IMR-90 (cell line): ENCODE results near the gene LRRC19. TPM values are rescaled to one million over a fixed set of nuclear protein-coding genes. Genes with fewer than 3 reads are reported as not detected.
A peak's percentile ranks its signal among the peaks of the same experiment; 100 is the strongest.

Experiments used
- ATAC-seq: fragments of 200-7000 bp; cut with Tn5 transposase; 2 replicates; pipeline ENCODE4 v1.9.1; 2020; ENCODE audit warnings: low read depth, mild to moderate bottlenecking, moderate library complexity
- BruUV-seq: library from RNA; stranded (reverse); fragments of 400-500 nt; replicated peaks from 2 replicates; lab custom pipeline; 2021; lab: Mats Ljungman, UMichigan
- CTCF ChIA-PET: fragments of 300-600 bp; formaldehyde crosslinking; extraction: SDS; loops from one replicate; lab custom pipeline; 2021; ENCODE audit warnings: antibody characterized with exemption; lab: Yijun Ruan, JAX
- POLR2A ChIA-PET: fragments of 300-600 bp; sonication (Branson Sonifier 250); formaldehyde crosslinking; loops from one replicate; lab custom pipeline; 2022; ENCODE audit warnings: antibody characterized with exemption; ENCODE audit not compliant: unreplicated experiment; lab: Charles Lee
- DNase-seq: peaks from one replicate; pipeline ENCODE4 v3.0.0; 2013
- H2AFZ ChIP-seq: replicated peaks from 2 replicates; pipeline ENCODE3; 2013; ENCODE audit warnings: low read length, mild to moderate bottlenecking; ENCODE audit not compliant: poor library complexity
- H2AK5ac ChIP-seq: 2 replicates; pipeline ENCODE4 v1.6.1; 2013; ENCODE audit warnings: low read depth, low read length, inconsistent platforms
- H2AK9ac ChIP-seq: replicated peaks from 2 replicates; pipeline ENCODE3; 2013; ENCODE audit warnings: mild to moderate bottlenecking, low read depth, low read length, moderate library complexity; ENCODE audit not compliant: poor library complexity
- H2BK120ac ChIP-seq: 2 replicates; pipeline ENCODE4 v1.6.1; 2013; ENCODE audit warnings: low read depth, low read length, inconsistent platforms
- H2BK15ac ChIP-seq: 3 replicates; pipeline ENCODE4 v1.6.1; 2013; ENCODE audit warnings: low read depth, low read length, inconsistent platforms
- H2BK20ac ChIP-seq: 2 replicates; pipeline ENCODE4 v1.6.1; 2013; ENCODE audit warnings: low read depth, mild to moderate bottlenecking, inconsistent platforms, low read length, moderate library complexity
- H2BK5ac ChIP-seq: 2 replicates; pipeline ENCODE4 v1.6.1; 2013; ENCODE audit warnings: mild to moderate bottlenecking, low read depth, low read length, inconsistent platforms; ENCODE audit not compliant: poor library complexity, severe bottlenecking
- H3K14ac ChIP-seq: replicated peaks from 2 replicates; pipeline ENCODE4 v1.6.1; 2013; ENCODE audit warnings: low read depth, low read length, inconsistent platforms
- H3K18ac ChIP-seq: 2 replicates; pipeline ENCODE4 v1.6.1; 2013; ENCODE audit warnings: low read depth, low read length, control low read depth
- H3K23ac ChIP-seq: 2 replicates; pipeline ENCODE4 v1.6.1; 2013; ENCODE audit warnings: low read depth, low read length, inconsistent platforms
- H3K27ac ChIP-seq: 2 replicates; pipeline ENCODE4 v1.5.1; 2013; ENCODE audit warnings: mild to moderate bottlenecking, control low read depth, low read length; ENCODE audit not compliant: insufficient read depth
- H3K27me3 ChIP-seq: 2 replicates; pipeline ENCODE4 v1.6.1; 2013; ENCODE audit warnings: low read length; ENCODE audit not compliant: control insufficient read depth, insufficient read depth
- H3K36me3 ChIP-seq: 2 replicates; pipeline ENCODE4 v1.6.1; 2013; ENCODE audit warnings: low read length, mixed read lengths; ENCODE audit not compliant: control insufficient read depth, insufficient read depth
- H3K4ac ChIP-seq: 2 replicates; pipeline ENCODE4 v1.6.1; 2013; ENCODE audit warnings: low read depth, low read length, inconsistent platforms
- H3K4me1 ChIP-seq: 2 replicates; pipeline ENCODE4 v1.6.1; 2013; ENCODE audit warnings: low read length, mixed read lengths; ENCODE audit not compliant: control insufficient read depth, insufficient read depth
- H3K4me2 ChIP-seq: 2 replicates; pipeline ENCODE4 v1.6.1; 2013; ENCODE audit warnings: low read depth, mild to moderate bottlenecking, control low read depth, low read length, moderate library complexity
- H3K4me3 ChIP-seq: 2 replicates; pipeline ENCODE4 v1.5.1; 2013; ENCODE audit warnings: low read depth, mild to moderate bottlenecking, control low read depth, low read length, moderate library complexity; ENCODE audit not compliant: insufficient read depth
- H3K56ac ChIP-seq: 2 replicates; pipeline ENCODE4 v1.6.1; 2013; ENCODE audit warnings: low read length, inconsistent platforms; ENCODE audit not compliant: insufficient read depth; ENCODE audit errors: extremely low read depth
- H3K79me1 ChIP-seq, 2 experiments: 2 replicates each; pipeline ENCODE4 v1.6.1; 2013; ENCODE audit warnings: low read length in 2 of 2, inconsistent platforms in 1 of 2, low read depth in 1 of 2
- H3K9ac ChIP-seq: 2 replicates; pipeline ENCODE4 v1.6.1; 2013; ENCODE audit warnings: low read depth, low read length, control low read depth
- H3K9me1 ChIP-seq: 2 replicates; pipeline ENCODE4 v1.6.1; 2013; ENCODE audit warnings: low read length, inconsistent platforms; ENCODE audit not compliant: insufficient read depth
- H3K9me3 ChIP-seq: 2 replicates; pipeline ENCODE4 v1.6.1; 2013; ENCODE audit warnings: low read length; ENCODE audit not compliant: control insufficient read depth, insufficient read depth
- H4K20me1 ChIP-seq: 2 replicates; pipeline ENCODE4 v1.6.1; 2013; ENCODE audit warnings: low read length, inconsistent platforms; ENCODE audit not compliant: insufficient read depth
- H4K5ac ChIP-seq: 2 replicates; pipeline ENCODE4 v1.6.1; 2013; ENCODE audit warnings: mild to moderate bottlenecking, low read depth, low read length, control low read depth
- H4K8ac ChIP-seq, 2 experiments: 2 replicates each; pipeline ENCODE4 v1.6.1; 2013; ENCODE audit warnings: low read depth in 2 of 2, low read length in 2 of 2, control low read depth in 1 of 2, inconsistent platforms in 1 of 2
- H4K91ac ChIP-seq: 2 replicates; pipeline ENCODE4 v1.6.1; 2013; ENCODE audit warnings: low read depth, low read length, inconsistent platforms; ENCODE audit not compliant: insufficient read depth
- BHLHE40 ChIP-seq: fragments of 150-350 bp; IDR thresholded peaks from 2 replicates; pipeline ENCODE4 v1.6.1; 2016; ENCODE audit warnings: mild to moderate bottlenecking, low read depth, low read length
- CEBPB ChIP-seq: IDR thresholded peaks from 2 replicates; pipeline ENCODE4 v1.6.1; 2012; ENCODE audit warnings: low read depth, low read length, improper control_type of control experiment
- CHD1 ChIP-seq: IDR thresholded peaks from 2 replicates; pipeline ENCODE4 v1.6.1; 2012; ENCODE audit warnings: low read depth, low read length, improper control_type of control experiment
- ELK1 ChIP-seq: fragments of 150-350 bp; IDR thresholded peaks from 2 replicates; pipeline ENCODE4 v1.6.1; 2016; ENCODE audit warnings: low read depth, mild to moderate bottlenecking, low read length, moderate library complexity, borderline replicate concordance
- FOS ChIP-seq: fragments of 150-350 bp; IDR thresholded peaks from 2 replicates; pipeline ENCODE4 v1.6.1; 2016; ENCODE audit warnings: low read depth, low read length
- MAFK ChIP-seq: IDR thresholded peaks from 2 replicates; pipeline ENCODE4 v1.6.1; 2012; ENCODE audit warnings: low read depth, low read length, improper control_type of control experiment
- MAZ ChIP-seq: IDR thresholded peaks from 2 replicates; pipeline ENCODE4 v1.6.1; 2012; ENCODE audit warnings: low read depth, mild to moderate bottlenecking, low read length, improper control_type of control experiment, moderate library complexity, borderline replicate concordance
- MXI1 ChIP-seq: IDR thresholded peaks from 2 replicates; pipeline ENCODE4 v1.6.1; 2012; ENCODE audit warnings: low read depth, mild to moderate bottlenecking, low read length, moderate library complexity, borderline replicate concordance
- NFE2L2 ChIP-seq: fragments of 150-350 bp; IDR thresholded peaks from 2 replicates; pipeline ENCODE4 v1.6.1; 2016; ENCODE audit warnings: low read depth, mild to moderate bottlenecking, low read length
- RAD21 ChIP-seq: IDR thresholded peaks from 2 replicates; pipeline ENCODE4 v1.6.1; 2012; ENCODE audit warnings: low read length, improper control_type of control experiment
- RFX5 ChIP-seq: IDR thresholded peaks from 2 replicates; pipeline ENCODE4 v1.8.0; 2012; ENCODE audit warnings: low read depth, mild to moderate bottlenecking, low read length, moderate library complexity
- SMC3 ChIP-seq: fragments of 150-350 bp; IDR thresholded peaks from 2 replicates; pipeline ENCODE4 v1.6.1; 2016; ENCODE audit warnings: low read depth, mild to moderate bottlenecking, antibody characterized with exemption, low read length, moderate library complexity
- WGBS, 2 experiments: methylation state at CpG; one replicate each; pipeline versions ENCODE4 v1.1.5 to v1.1.7; 2013; ENCODE audit warnings: missing lambda C conversion rate in 2 of 2; ENCODE audit not compliant: insufficient read length in 1 of 2; ENCODE audit errors: extremely low coverage in 2 of 2; 5-methylcytosine and 5-hydroxymethylcytosine counted together
- dilution Hi-C: fragments of 300-500 bp; cut with HindIII; formaldehyde crosslinking; loops from one replicate; pipeline ENCODE4 v1.14.3; 2018; ENCODE audit warnings: low sequenced_read_pairs; ENCODE audit not compliant: unreplicated experiment
- in situ Hi-C: fragments of 300-500 bp; cut with MboI; formaldehyde crosslinking; loops from 3 replicates; pipeline ENCODE4 v1.14.3; 2019; ENCODE audit warnings: low sequenced_read_pairs, inconsistent platforms, mixed read lengths
- intact Hi-C: fragments of 100-400 bp; cut with micrococcal nuclease; formaldehyde crosslinking; loops from 2 replicates; pipeline ENCODE4 v1.10.0; 2022
- polyA plus RNA-seq, 3 experiments: library from polyadenylated mRNA; depleted of rRNA; stranded (reverse); fragments of >200 nt; gene quantifications; 2 replicates each; pipeline ENCODE4 v1.2.3, GENCODE V29; 2012; ENCODE audit warnings: low replicate concordance in 1 of 3
- total RNA-seq: library from RNA; depleted of rRNA; stranded (reverse); fragments of >200 nt; gene quantifications from 2 replicates; pipeline ENCODE4 v1.2.3, GENCODE V29; 2012
- TF ChIP-seq, protein P1 (sequence below): conservative IDR thresholded peaks from 2 replicates; pipeline ENCODE4 v1.5.1; 2012; ENCODE audit warnings: mild to moderate bottlenecking, low read depth, low read length, improper control_type of control experiment

Gene LRRC19
- total and polyA plus RNA-seq, 2 of the 4 experiments (the other 2 are of a cell fraction) = not detected

DNA sequence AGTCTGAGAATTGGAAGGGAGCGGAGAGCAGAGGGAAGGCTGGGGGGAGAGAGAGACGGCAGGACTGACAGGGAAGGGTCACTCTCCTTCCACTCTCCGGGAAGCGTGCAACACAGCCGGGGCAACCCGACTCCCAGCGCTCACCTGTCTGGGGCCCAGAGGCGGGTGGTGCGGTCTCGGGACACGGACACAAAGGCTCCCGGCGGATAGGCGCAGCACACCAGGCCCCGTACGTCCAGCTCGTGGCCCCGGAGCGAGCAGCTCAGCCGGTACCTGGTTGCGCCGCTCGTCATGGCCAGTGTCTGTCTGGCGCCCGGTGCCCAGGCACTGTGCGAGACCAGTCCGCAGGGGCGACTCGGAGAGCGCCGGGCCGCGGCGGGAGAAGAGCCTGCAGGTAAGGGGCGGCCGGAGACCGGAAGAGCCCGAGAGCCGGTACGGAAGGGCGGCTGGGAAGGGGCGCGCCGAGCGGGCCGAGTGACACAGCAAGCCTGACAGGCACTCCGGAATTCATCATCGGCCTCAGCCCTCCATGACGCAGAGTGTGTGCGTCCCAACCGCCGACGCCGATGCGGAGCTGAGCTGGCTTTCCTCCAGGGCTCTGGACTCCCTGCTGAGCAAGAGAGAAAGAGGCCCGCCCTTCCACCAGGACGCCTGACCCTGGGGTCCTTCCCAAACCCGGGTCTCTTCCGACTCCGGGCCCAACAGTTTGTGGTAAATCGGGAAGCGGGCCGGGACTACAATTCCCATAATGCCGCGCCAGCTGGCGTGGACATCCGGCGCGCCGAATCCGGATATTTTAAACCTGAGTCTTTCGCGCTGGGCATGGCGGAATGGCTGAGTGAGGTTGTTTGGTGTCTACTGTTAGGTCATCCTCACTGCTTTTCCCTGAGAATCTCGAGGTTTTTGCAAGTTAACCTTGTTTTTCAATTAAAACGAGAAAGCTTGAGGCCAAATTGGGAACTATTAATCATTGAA, 58.4 kb downstream of the LRRC19 start, which contains the start of gene PLAA:
Gene PLAA, minus strand, starts transcription at position 490 of the 975 bp plus-strand sequence. Its CDS starts 197 bp downstream, at position 293.
- Histone ChIP-seq H3K36me3 (peaks cover 4% of the 10 kb centered on the region), H2AFZ (peak within 1 kb of the TSS; percentile 95), H4K8ac (peak within 1 kb of the TSS; percentile 45 to 99), H3K18ac (peak within 1 kb of the TSS; percentile 91), H3K4me2 (peak within 1 kb of the TSS; percentile 97), H3K14ac (peak within 1 kb of the TSS; percentile 90), H3K9me1 (no peaks in the 10 kb centered on the region), H4K20me1 (peaks cover 16% of the 10 kb centered on the region), H2BK20ac (peak within 1 kb of the TSS; percentile 54; the same call in 1 of the 2 replicates), H3K9me3 (no peaks in the 10 kb centered on the region), H2BK120ac (peak within 1 kb of the TSS; percentile 98), H3K4me3 (peak within 1 kb of the TSS; percentile 80), H3K79me1 (peaks cover 0 to 27% of the 10 kb centered on the region in 2 experiments; a peak in 3 of 4 replicates), H3K9ac (peak within 1 kb of the TSS; percentile 99), H3K27me3 (no peaks in the 10 kb centered on the region), H4K91ac (peak within 1 kb of the TSS; percentile 96), H2AK9ac (peak within 1 kb of the TSS; percentile 75), H3K56ac (peak within 1 kb of the TSS; percentile 99), H2AK5ac (peak within 1 kb of the TSS; percentile 18), H3K27ac (peak within 1 kb of the TSS; percentile 100), H3K4me1 (peaks cover 2% of the 10 kb centered on the region; the same call in 1 of the 2 replicates), H4K5ac (peak within 1 kb of the TSS; percentile 87), H2BK15ac (peak within 1 kb of the TSS; percentile 81; the same call in 1 of the 3 replicates), H3K4ac (peak within 1 kb of the TSS; percentile 96), H3K23ac (peak within 1 kb of the TSS; percentile 94), H2BK5ac (peak within 1 kb of the TSS; percentile 91)
- peak; percentile 92 for DNase-seq
- BruUV-seq = TSS peak; percentile 40
- intact Hi-C loops (loop anchor here (2.0 to 10.0 kb wide), 5 partner anchors 54 to 330 kb away; partner anchors contain the start of gene CAAP1), dilution Hi-C loops (no loop called here), in situ Hi-C loops (no loop called here)
- ATAC-seq = peak; percentile 97
- CTCF ChIA-PET = no interaction called here
- POLR2A ChIA-PET = interaction anchor here (0.5 kb wide), 1 partner anchor 83 kb away, joined by 3 read pairs; no protein-coding TSS in a partner anchor
- WGBS, 2 experiments = 0% methylated on average over 41 of the region's 76 CpGs; no CpG with 5 or more reads in 1 of the 2 experiments
- TF ChIP-seq ELK1 (no peak), FOS (0 out of 2 replicates have a peak, but pooled peaks have one; percentile 6), RAD21 (no peak), SMC3 (no peak), CHD1 (no peak), MAFK (no peak), RFX5 (no peak), CEBPB (no peak), NFE2L2 (peak; percentile 77; the same call in 1 of the 2 replicates), MXI1 (peak; percentile 59), MAZ (peak; percentile 57; the same call in 1 of the 2 replicates), BHLHE40 (no peak)
- TF ChIP-seq, protein P1, sequence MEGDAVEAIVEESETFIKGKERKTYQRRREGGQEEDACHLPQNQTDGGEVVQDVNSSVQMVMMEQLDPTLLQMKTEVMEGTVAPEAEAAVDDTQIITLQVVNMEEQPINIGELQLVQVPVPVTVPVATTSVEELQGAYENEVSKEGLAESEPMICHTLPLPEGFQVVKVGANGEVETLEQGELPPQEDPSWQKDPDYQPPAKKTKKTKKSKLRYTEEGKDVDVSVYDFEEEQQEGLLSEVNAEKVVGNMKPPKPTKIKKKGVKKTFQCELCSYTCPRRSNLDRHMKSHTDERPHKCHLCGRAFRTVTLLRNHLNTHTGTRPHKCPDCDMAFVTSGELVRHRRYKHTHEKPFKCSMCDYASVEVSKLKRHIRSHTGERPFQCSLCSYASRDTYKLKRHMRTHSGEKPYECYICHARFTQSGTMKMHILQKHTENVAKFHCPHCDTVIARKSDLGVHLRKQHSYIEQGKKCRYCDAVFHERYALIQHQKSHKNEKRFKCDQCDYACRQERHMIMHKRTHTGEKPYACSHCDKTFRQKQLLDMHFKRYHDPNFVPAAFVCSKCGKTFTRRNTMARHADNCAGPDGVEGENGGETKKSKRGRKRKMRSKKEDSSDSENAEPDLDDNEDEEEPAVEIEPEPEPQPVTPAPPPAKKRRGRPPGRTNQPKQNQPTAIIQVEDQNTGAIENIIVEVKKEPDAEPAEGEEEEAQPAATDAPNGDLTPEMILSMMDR = no peak
